ENCODE data around the gene LTBP3. TPM values are rescaled to one million over a fixed set of nuclear protein-coding genes. Genes with fewer than 3 reads are reported as not detected.

The LTBP3 gene
- total and polyA plus RNA-seq, 9 of the 15 experiments (the other 6 are each of a cell fraction or from before 2014, with no cell fraction given) = 0.06 to 20.5 (median 4.8) TPM

- TF ChIP-seq ZNF507 (tag; conservative IDR thresholded peaks at IDR 0.05) (no peak), ATF4 (CRISPR knock-in tag; IDR thresholded peaks at IDR 0.05) (peak; percentile 60; the same call in 1 of the 2 replicates), HSF4 (CRISPR knock-in tag; IDR thresholded peaks at IDR 0.05; ENCODE audit: borderline replicate concordance) (no peak), MAFK (IDR thresholded peaks at IDR 0.05; ENCODE audit: low read length) (0 out of 2 replicates have a peak, but pooled peaks have one; percentile 4), ZBTB17 (CRISPR knock-in tag; IDR thresholded peaks at IDR 0.05) (0 out of 2 replicates have a peak, but pooled peaks have one; percentile 6), IRF1 (CRISPR knock-in tag; IDR thresholded peaks at IDR 0.05; ENCODE audit: borderline replicate concordance) (no peak), BDP1 (IDR thresholded peaks at IDR 0.05; ENCODE audit: insufficient read depth, insufficient read length) (no peak), E2F1 (CRISPR knock-in tag; IDR thresholded peaks at IDR 0.05) (no peak; the same call in 1 of the 2 replicates), SIRT6 (IDR thresholded peaks at IDR 0.05; ENCODE audit: low read depth, low read length) (peak; percentile 19), FIP1L1 (IDR thresholded peaks at IDR 0.05; ENCODE audit: low read depth, low read length, poor library complexity, severe bottlenecking) (no peak), TEAD4 (IDR thresholded peaks at IDR 0.05; ENCODE audit: low read length) (no peak; the same call in 1 of the 2 replicates), TEAD4 (CRISPR knock-in tag; IDR thresholded peaks at IDR 0.05; ENCODE audit: borderline replicate concordance) (no peak), ZNF253 (CRISPR knock-in tag; conservative IDR thresholded peaks at IDR 0.05) (peak; percentile 74; the same call in 1 of the 2 replicates), CBFB (CRISPR knock-in tag; IDR thresholded peaks at IDR 0.05) (no peak), ZSCAN29 (IDR thresholded peaks at IDR 0.05) (no peak), KLF6 (CRISPR knock-in tag; IDR thresholded peaks at IDR 0.05; ENCODE audit: borderline replicate concordance) (no peak), CHCHD3 (CRISPR knock-in tag; IDR thresholded peaks at IDR 0.05) (peak; percentile 89), CCNT2 (IDR thresholded peaks at IDR 0.05; ENCODE audit: borderline replicate concordance, extremely low read depth, insufficient read length, low read depth, low read length) (peak; percentile 80), POLR2B (IDR thresholded peaks at IDR 0.05; ENCODE audit: low read depth, partially characterized antibody) (no peak), TAF15 (IDR thresholded peaks at IDR 0.05; ENCODE audit: low read depth, low read length) (no peak), HCFC1 (IDR thresholded peaks at IDR 0.05; ENCODE audit: low read depth, low read length) (no peak), YBX1 (IDR thresholded peaks at IDR 0.05) (no peak)
Observed at GRCh38 chr11:65504674-65505465, 53.3 kb downstream of the LTBP3 start (continued).
